GM18505 (cell line): ENCODE data around the gene GPN1.
"Not testable (repeated sequence)": the region's sequence is repeated elsewhere in the genome, so short reads cannot be mapped to it uniquely, and the experiment has no call there.

Source experiments
- ATAC-seq: cut with Tn5 transposase; IDR thresholded peaks from one replicate; pipeline ENCODE4 v1.9.1; 2021; ENCODE audit not compliant: unreplicated experiment
- POLR2A ChIP-seq: IDR thresholded peaks from 4 replicates; pipeline ENCODE4 v1.6.1; 2011; ENCODE audit warnings: borderline replicate concordance; ENCODE audit not compliant: insufficient read depth, insufficient read length; ENCODE audit errors: extremely low read depth

The GPN1 gene

DNA sequence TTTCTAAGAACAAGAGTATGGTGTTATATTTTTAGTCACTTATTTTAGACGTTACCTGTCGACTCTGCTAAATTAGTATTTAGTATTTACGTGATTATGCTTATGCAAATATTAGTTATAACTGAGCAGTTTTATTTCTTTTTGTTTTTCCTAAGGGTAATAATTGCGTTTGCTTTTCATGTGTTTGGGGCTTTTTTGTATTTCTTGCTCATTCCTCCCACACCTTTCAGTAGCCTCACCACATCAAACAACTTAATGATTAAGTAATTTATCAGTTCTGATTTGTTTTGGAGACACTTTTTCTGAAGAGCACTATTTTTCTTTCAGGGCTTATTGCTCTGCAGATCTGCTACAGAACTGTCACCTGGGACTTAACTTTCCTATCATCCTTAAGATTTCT, 42.4 kb downstream of the GPN1 start:
- TF ChIP-seq POLR2A: no peak
- ATAC-seq: no peak

DNA sequence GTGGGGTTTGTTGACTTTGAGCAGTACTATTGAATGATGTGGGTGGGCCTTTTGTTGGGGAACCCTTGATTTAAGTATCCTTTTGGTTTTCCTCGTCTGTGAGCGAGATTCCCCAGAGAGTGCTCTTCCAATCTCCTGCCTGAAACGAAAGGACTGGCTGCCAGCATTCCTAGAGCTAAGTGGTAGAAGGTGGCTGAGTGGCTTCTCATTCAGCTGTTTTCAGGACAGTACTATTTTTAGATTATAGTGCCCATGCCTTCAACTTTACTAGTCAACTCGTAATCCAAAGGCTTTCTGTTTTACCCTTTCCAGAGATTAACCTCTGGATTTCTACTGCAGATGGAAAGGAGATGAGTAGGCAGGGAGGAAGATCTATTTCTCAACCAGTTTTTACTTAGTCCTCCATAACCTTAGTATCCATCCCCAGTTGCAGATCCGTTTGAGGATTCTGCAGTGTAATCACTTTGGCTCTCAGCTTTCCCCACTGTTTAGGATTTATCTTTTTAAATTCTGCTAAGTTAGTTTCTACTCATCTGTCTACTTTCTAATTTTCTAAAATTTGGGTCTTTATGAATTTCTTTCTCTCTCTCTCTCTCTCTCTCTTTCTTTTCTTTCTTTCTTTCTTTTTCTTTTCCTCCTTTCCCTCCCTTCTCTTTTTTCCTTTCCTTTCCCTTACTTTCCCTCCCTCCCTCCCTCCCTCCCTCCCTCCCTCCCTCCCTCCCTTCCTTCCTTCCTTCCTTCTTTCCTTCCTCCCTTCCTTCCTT, 44.1 kb downstream of the GPN1 start:
- no peak for TF ChIP-seq POLR2A
- no peak for ATAC-seq

DNA sequence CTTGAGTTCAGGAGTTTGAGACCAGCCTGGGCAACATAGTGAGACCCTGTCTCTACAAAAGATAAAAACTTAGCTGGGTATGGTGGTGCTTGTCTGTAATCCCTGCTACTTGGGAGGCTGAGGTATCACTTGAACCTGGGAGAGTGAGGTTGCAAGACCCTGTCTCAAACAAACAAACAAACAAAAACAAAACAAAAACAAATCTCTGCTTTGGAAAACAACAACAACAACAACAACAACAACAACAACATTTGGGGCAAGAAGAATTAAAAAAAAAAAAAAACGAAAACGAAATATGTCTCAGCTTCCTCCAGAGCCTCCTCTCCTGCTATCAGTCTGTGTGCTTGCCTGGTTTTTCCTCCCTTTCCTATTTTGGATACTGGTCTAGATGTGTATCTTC, 51.7 kb downstream of the GPN1 start:
- no peak for ATAC-seq
- no peak for TF ChIP-seq POLR2A

DNA sequence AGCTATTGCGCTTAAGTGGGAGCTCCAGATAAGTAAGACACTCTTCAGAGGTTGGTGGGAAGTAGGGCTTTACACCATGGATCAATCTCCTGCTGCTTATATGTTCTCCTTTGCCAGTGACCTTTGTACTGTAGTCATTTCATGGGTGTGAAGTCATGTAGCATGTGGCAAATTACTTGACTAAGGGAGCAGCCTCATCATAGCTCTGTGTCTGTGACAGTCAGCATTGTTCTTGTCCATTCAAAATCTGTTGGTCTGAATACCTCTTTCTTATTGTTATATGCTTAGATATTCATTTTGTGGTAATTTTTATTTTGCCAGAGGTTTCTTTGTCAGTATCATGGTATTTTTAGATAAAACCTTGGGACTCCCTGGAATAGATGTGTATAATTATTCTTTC, 53.0 kb downstream of the GPN1 start:
- TF ChIP-seq POLR2A: no peak
- no peak for ATAC-seq

DNA sequence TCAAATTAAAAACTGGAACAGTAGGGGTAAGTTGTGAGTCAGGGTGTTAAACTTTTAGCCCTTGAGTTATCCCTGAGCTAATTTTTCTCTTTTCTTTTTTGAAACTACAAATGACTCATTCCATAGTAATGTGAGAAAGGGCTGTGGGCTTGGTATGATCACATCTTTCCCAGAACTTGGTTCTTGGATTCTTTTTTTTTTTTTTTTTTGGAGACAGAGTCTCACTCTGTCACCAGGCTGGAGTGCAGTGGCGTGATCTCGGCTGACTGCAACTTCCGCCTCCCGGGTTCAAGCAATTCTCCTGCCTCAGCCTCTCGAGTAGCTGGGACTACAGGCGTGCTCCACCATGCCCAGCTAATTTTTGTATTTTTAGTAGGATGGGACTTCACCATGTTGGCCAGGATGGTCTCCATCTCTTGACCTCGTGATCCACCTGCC, 53.5 kb downstream of the GPN1 start:
- not testable (repeated sequence) for ATAC-seq

DNA sequence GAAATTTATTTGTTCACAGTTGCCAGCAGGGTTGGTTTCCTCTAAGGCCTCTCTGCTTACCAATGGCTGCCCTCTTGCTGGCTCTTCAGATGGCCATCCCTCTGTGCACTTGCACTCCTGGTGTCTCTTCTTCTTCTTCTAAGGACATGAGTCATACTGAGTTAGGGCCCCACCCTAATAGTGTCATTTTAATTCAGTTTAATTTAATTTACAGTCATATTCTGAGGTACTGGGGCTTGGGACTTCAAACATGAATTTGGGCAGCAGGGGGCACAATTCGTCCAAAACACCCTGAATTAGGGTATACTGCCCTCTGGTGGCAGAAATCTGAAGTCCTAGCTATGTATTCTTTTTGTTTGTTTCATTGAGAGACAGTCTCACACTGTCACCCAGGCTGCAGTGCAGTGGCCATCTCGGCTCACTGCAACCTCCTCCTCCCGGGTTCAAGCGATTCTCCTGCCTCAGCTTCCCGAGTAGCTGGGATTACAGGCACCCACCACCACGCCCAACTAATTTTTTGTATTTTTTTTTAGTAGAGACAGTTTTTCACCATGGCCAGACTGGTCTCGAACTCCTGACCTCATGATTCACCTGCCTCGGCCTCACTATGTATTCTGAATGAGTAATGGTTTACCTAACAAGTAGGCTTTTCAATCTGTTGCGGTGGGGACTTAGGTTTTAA, 54.7 kb downstream of the GPN1 start:
- TF ChIP-seq POLR2A: no peak
- ATAC-seq: no peak

DNA sequence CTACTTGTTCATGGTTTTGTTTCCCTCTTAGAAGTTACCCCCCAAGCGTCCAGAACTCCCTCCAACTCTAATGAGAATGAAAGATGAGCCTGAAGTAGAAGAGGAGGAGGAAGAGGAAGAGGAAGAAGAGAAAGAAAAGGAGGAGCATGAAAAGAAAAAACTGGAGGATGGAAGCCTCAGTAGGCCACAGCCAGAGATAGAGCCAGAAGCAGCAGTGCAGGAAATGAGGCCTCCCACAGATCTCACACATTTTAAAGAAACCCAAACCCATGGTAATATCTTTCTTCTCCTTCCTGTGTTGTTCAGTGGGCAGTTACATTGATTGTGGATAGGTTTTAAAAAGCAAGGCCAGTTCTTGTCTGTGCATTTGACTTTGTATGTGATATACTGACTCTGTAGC, 56.2 kb downstream of the GPN1 start:
- not testable (repeated sequence) for ATAC-seq

DNA sequence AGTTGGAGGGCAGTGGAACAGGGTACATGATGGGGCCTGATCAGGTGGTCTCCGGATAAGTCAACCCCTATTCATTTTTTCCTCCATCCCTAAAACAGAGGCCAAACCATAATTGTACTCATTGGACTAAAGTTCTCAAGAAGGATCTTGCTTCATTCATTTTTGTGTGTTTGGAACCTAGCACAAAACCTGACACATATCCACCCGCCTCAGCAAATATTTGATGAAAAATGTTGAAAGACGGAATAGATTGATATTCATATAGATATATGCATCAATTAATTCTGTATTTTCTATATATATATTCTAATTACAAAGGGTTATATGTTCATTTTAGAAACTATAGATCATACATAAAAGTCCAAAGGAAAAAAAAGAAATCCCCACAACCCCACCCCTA, 56.7 kb downstream of the GPN1 start:
- no peak for TF ChIP-seq POLR2A
- no peak for ATAC-seq

DNA sequence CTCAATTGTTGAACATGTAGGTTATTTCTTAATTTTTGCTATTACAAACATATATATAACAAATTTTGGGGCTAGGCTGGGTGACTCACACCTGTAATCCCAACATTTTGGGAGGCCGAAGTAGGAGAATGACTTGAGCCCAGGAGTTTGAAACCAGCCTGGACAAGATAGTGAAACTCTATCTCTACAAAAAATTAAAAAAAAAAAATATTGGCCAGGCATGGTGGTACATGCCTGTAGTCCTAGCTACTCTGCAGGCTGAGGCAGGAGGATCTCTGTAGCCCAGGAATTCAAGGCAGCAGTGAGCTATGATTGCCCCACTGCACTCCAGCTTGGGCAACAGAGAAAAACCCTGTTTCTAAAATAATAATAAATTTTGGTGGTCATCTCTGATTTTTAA, 58.4 kb downstream of the GPN1 start:
- TF ChIP-seq POLR2A: no peak
- no peak for ATAC-seq

DNA sequence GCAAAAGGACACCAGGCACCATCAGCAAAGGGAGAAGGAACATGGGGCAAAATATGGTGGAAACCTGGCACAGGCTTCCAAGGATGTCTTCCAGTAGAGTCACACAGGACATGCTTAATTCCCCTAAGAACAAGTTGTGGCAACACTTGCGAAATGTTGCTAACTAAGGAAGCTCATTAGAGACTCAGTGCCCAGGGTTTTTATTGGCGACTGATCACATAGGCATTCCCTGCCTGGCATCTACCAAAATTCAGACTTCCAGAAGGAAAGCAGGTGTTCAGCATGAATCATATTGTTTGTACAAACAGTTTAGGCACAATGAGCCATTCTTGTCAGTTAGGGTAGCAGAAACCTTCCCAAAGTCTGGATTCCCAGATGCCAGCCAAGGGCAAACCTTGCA, 60.6 kb downstream of the GPN1 start:
- TF ChIP-seq POLR2A: no peak

DNA sequence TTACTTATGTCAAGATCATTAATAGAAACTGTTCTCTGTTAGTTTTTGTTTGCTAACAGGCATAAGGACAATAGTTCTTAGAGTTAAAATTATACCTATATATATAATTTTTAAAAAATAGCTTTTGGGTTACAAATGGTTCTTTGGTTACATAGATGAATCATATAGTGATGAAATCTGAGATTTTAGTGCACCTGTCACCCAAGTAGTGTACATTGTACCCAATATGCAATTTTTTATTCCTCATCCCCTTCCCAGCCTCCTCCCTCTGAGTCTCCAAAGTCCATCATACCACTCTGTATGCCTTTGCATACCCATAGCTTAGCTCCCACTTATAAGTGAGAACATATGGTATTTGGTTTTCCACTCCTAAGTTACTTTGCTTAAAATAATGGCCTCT, 61.2 kb downstream of the GPN1 start:
- no peak for TF ChIP-seq POLR2A
- ATAC-seq: no peak

More for the DNA sequence above, 60.6 kb downstream of the GPN1 start:
- ATAC-seq: no peak

DNA sequence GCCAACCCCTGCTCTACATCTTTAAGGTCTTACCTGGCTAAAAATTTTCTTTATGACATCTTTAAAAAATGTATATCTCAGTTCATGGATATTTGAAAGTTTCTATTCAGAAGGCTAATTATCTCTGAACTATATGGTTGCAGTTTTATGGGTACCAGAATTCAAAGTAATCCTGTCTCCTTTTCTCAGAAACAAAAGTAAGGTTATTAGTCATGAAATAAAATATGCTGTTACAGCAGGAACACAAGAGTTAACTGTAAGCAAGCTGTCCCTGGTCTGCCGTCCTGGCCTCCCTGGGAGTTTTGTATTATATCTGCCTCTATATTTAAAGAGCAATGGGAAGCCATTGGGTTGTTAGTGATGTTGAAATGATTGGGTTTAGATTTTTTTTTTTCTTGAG, 68.8 kb downstream of the GPN1 start:
- no peak for ATAC-seq
- TF ChIP-seq POLR2A: no peak
